ENCODE results near the gene NOTCH1.

GRCh38 chr9:136585531-136586120 is 39.8 kb upstream of the NOTCH1 start:
- TF ChIP-seq CTCF (IDR thresholded peaks at IDR 0.05; ENCODE audit: insufficient read depth, low read length) (no peak), POLR2AphosphoS5 (IDR thresholded peaks at IDR 0.05; ENCODE audit: low read depth) (no peak), GABPA (IDR thresholded peaks at IDR 0.05; ENCODE audit: low read depth) (no peak), REST (IDR thresholded peaks at IDR 0.05; ENCODE audit: insufficient replicate concordance, low read depth) (no peak)

Data from HL-60 (cell line).